SW480 (cell line): Measurements from ENCODE around the gene ADGRG1.
"Not testable (repeated sequence)": the region's sequence is repeated elsewhere in the genome, so short reads cannot be mapped to it uniquely, and the experiment has no call there.

Experiments used
- DNase-seq: peaks from one replicate; pipeline ENCODE4 v3.0.0-alpha.2; 2016; ENCODE audit warnings: low spot score

The ADGRG1 gene

DNA sequence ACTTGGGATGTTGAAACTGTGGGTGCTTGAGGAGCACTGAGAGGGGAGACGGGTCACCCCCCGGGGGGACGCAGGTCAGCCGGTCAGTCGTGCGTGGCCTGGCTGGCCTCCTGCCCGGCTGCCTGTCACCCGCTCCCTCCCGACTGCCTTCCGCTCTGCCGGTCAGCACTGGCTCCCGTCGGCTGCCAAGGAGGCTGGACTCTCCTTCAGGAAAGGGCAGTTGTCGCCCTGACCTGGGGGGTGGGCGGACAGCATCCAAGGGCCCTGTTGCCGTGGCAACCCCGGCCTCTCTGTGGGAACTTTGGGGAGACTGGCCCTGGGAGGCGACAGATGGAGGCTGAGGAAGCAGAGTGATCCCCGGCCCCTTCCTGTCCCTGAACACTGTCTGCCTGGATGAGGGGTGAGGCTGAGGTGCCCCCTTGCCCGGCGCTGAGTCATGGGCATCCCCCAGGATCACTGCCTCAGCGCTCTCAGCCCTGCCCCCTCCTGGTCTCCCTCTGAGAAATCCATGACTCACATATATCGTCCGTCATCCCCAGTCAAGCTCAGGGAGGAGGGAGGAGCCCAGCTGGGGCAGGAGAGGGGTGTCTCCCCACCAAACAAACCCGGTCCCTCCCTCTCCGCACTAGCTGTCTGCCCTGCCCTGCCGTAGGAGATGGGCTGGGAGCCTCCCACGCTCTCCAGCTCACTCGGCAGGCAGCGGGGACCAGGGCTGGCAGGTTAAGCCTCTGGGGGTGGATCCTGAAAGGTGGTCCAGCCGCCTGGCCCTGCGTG lies at the start of gene ADGRG1:
ADGRG1 (plus strand) TSS at position 623 of the 774 bp plus-strand sequence. CDS start 21,658 bp downstream, outside the sequence.
- DNase-seq = peak; percentile 91

- DNase-seq = no peak
Measured at GRCh38 chr16:57579361-57579665, 49.1 kb upstream of the ADGRG1 start.

DNA sequence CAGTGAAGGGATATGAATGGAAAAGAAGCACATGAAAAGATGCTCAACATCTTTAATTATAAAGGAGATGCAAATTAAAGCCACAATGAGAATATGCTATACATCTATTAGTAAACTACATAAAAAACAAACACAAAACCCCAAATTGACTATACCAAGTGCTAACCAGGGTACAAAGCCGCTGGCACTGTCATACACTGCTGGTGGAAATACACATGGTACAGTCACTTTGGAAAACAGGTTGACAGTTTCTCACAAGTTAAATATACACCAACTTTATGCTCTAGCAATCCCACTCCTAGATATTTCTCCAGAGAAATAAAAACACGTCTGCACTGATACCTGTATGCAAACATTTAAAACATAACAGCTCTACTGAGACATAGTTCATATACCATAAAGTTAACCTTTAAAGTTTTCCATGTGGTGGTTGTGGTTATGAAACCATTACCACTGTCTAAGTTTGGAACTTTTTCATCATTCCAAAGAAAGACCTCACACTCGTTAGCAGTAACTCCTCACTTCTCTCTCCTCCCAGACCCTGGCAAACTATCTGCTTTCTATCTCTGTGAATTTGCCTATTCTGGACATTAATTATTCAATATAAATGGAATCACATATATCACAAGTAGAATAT lies 43.3 kb upstream of the ADGRG1 start:
- no peak for DNase-seq

DNA sequence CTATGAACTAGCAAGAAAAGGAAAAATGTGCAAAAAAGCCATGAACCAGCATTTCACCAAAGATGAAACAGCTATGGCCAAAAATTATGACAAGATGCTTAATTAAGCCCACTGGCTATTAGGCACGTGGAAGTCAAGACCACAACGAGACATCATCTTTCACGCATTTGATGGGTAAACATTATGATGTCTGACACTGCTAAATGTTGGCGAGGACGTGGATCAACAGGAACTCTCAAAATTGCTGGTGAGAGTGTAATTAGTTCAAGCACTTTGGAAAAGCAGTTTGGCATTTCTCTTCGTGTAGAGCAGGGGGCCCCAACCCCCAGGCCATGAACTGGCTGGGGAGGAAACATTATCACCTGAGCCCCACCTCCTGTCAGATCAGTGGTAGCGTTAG lies 39.6 kb upstream of the ADGRG1 start:
- no peak for DNase-seq

DNA sequence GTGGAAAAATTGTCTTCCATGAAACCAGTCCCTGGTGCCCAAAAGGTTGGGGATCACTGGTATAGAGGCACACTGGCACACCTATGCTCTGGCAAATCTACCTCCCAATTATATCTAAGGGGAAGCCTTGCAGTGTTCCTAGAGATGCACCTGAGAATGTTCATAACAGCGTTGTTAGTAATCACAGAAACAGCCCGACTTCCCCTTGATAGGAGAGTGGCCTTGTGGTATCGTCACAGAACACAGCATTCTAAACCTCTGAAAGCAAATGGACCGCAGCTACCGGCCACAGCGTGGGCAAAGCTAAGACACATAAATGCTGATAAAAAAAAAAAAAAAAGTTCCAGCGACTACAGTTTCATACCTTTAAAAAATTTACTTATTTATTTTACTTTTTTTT lies 39.1 kb upstream of the ADGRG1 start:
- DNase-seq = no peak

DNA sequence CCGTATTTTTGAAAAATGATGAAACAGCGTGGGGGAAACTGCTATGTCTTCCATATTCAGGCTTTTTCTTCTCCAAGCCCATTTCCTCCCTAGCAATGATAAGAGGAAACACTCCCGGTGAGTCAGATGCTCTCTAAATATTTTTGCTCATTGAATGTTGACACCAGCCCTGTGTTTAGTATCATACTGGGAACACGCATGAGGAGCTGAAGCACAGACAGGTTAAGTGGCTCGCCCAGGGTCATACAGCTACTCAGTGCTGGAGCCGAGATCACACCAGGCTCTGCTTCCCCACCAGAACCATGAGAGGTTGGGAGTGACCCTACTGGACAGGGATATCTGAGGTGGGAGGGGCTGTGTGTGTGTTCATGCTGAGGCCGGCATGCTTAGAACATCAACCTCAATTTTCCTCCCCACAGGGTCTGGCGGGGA lies 37.8 kb upstream of the ADGRG1 start:
- DNase-seq = peak; percentile 83

DNA sequence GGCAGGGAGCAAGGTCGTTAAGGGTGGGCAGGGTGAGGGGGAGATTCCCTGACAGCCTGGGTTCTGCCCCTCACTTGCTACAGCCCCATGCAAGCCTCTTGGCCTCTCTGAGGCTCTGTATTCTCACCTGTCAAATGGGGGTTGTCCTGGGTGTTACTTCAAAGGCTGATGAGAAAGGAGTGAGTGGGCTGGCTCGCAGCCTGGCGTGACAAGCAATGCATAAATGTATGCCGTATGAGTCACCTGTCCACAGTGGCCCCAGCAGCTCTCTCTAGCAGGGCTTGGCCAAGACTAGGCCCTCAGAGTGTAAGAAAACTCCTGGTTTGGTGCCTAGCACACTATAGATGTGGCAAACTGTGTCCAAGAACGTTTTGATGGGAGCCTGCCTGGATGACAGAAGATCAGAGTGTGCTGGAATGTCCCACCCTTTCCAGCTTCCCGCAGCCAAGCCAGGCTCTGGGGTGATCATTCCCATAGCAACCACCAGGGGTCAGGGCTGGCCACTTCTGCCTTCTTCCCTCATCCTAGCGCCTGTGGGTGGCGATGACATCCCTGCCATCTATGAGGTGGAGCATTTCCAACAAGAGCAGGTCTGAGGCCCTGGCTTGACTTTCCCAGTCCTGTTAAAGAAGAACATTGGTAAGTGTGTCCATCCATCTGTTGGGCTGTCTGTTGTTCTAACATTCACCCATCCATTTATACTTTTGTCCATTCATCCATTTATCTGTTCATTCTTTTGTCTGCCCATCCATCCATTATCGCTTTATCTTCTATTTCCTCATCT lies 37.2 kb upstream of the ADGRG1 start:
- DNase-seq = peak; percentile 94

GRCh38 chr16:57591870-57592485 lies 36.5 kb upstream of the ADGRG1 start:
- no peak for DNase-seq

DNA sequence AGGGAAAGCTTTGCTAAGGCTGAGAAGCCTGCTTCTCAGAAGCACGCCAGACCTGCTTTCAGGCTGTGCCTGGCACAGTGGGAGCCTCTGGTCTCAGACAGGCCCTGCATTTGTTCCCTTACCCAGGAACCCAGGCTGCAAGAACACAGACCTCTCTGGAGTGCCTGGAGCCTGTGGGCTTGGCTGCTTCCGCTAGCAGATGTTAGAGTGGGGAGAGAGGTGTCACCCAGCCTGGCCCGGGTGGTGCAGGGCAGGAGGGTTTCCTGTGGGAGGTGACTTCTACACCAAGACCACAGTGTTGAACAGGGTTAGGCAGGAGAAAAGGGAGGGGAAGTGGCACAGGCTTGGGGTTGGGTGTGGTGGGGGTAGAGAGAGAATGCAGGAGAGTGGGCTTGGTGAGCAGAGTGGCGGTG lies 35.8 kb upstream of the ADGRG1 start:
- peak; percentile 56 for DNase-seq

DNA sequence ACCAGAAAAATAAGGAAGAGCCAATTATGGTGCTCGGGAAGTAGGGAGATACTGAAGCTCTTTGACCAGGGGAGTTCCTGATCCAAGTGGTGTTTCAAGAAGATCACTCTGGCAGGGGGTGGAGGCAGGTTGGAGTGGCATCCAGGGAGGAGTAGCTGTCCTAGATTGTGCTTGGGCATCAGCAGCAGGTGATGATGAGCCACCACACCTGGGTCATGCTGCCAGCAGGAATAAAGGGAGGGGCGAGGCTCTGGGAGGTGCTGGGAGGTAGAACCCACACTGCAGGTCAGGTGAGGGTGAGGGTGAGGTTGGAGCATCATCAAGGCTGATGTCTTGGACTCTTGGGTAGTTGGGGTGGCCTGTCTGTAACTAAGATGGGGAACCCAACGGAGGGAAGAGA lies 35.4 kb upstream of the ADGRG1 start:
- peak; percentile 46 for DNase-seq

GRCh38 chr16:57593990-57594389 lies 34.4 kb upstream of the ADGRG1 start:
- DNase-seq = no peak

DNA sequence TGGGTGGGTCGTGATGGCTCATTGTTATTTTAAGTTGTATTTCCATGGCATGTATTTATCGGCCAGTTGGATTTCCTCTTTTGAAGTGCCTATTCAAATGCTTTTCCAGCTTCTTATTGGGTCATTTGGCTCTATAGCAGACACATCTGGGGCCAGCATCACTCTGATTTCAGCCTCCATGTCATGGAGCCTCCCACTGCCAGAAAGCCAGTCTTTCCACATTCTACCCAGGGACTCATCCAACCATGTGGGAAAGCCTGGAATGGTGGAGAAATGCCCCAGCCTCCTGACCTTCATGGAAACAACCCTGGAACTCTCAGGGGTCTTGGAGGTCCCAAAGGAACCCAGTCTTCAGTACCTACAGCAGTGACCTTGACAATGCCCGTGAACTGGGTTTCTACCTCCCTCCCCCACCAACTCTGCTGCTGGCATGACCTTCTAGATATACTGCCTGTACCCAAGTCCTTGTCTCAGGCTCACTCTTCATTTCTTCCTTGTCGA lies 33.8 kb upstream of the ADGRG1 start:
- no peak for DNase-seq

GRCh38 chr16:57596234-57596633 lies 32.2 kb upstream of the ADGRG1 start:
- DNase-seq = not testable (repeated sequence)

DNA sequence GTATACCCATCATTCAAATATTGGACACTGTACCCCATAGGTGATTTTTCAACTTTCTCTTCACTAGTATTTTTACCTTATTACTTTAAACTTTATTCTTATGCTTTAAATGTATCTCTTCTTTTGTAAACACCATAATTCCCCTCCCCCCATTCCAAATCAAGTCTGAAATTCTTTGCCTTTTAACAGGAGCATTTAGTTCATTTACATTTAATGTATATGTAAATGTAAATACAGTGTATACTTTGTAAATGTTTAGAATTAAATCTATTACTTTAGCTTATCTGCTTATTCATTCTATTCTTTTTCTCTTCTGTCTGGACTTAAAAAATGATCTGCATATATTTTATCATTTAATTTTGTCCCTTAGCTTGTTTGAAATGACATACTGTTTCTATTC lies 30.0 kb upstream of the ADGRG1 start:
- DNase-seq = no peak

- DNase-seq = peak; percentile 71
Measured at GRCh38 chr16:57600048-57600835, 28.2 kb upstream of the ADGRG1 start.

DNA sequence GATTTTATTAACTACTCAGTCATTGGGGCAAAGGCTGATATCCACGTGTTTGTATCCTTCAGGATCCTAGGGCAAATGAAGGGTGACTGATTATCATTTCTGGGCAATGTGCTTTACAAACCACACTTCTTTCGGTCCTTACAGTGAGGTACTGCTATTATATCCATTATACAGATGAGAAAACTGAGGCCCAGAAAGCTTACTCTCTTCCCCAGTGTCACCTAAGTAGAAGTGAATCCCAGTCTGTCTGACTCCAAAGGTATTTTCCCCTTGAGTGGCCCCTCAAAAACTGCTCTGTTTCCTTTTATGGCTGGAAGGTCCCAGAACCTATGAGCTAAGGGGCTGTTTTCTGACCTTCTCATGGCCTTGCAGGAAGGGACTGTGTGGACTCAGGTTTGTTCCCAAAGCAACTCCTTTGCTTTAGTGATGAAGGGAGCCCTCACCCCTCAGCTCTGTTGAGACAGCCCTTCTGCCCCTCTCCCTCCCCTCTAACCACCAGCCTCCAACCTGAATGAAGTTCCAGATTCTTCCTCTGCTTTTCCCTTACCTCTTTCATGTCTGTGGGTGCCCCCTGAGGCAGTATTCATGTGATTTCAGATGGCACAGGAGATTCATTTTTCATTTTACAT lies 27.4 kb upstream of the ADGRG1 start:
- DNase-seq = no peak

- DNase-seq = peak; percentile 80
Measured at GRCh38 chr16:57601801-57602478, 26.5 kb upstream of the ADGRG1 start.

- DNase-seq = no peak
Measured at GRCh38 chr16:57603115-57604024, 25.1 kb upstream of the ADGRG1 start.

DNA sequence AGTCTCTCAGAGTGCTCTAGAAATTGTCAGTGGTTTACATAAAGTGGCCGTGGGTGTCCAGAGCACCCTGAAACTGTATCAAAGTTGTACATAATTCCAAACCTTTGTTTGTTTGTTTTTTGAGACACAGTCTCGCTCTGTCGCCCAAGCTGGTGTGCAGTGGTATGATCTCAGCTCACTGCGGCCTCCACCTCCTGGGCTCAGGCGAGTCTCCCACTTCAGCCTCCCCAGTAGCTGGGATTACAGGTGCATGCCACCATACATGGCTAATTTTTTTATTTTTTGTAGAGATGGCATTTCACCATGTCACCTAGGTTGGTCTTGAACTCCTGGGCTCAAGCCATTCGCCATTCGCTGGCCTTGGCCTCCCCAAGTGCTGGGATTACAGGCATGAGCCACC lies 24.3 kb upstream of the ADGRG1 start:
- DNase-seq = no peak
